Fibroblast of skin of scalp (primary cell): Measurements from ENCODE around the gene GTPBP6.
"Not testable (repeated sequence)": the region's sequence is repeated elsewhere in the genome, so short reads cannot be mapped to it uniquely, and the experiment has no call there.

ENCODE experiments used
- DNase-seq: peaks from one replicate; pipeline ENCODE4 v3.0.0-alpha.2; 2013

The GTPBP6 gene

GRCh38 chrX:261919-262352, 56.7 kb downstream of the GTPBP6 start:
- DNase-seq = no peak

DNA sequence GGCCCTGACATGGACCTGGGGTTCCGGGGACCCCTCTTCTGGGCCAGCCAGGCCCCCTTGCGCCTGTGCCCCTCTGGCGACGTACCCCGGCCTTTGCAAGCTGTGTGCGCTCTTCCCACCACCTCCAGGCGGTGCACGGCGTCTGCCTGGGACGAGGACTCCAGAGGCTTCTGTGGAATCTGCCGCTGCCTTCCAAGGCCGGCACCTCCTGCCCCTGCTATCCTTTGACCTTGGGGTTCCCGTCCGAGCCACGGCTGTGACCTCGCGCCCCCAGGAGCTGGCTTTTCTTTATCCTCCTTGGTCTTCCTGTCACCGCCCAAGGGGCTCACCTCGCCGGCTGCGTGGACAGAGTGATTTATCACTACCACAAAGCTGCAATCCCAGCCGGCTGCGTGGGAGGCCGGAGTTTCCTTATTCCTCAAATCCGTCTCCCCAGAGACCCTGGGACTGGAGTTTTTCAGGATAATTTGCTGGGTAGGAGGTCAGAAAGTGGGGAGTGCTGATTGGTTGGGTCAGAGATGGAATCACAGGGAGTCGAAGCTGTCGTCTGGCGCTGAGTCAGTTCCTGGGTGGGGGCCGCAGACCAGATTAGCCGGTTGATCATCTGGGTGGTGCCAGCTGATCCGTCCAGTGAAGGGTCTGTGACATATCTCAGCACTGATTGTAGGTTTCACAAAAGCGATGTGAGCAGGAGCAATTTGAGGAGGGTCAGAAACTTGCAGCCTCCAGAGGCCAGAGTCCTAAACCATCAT, 57.3 kb downstream of the GTPBP6 start:
- DNase-seq = no peak

- DNase-seq = no peak
These were observed 58.8 kb downstream of the GTPBP6 start for GRCh38 chrX:259692-260355.

- DNase-seq = no peak
These were observed 60.1 kb downstream of the GTPBP6 start for GRCh38 chrX:258291-259040.

DNA sequence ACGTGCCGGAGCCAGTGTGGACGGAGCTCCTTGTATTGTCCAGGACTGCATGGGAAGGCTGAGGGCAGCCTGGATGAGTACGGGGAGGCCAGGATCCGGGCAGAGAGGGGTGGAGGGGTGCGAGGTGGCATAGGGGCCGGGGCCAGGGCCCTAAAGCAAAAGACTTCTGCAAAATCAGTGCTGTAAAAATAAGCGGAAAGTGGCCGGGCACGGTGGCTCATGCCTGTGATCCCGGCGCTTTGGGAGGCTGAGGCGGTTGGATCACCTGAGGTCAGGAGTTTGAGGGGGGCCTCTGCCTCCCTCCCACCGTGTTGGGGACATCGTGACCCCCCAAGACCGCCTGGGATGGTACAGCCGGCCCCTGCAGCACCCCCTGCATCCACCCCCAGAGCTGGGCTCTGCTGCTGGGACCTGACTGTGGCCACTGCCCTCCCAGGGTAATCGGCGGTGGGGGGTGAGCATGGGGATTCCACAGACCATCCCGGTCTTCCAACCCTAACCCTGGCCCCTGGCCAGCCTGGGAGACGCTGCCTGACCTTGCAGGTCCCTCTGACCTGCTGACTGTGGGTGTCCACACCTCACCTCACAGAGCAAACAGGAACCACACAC, 60.8 kb downstream of the GTPBP6 start:
- no peak for DNase-seq

DNA sequence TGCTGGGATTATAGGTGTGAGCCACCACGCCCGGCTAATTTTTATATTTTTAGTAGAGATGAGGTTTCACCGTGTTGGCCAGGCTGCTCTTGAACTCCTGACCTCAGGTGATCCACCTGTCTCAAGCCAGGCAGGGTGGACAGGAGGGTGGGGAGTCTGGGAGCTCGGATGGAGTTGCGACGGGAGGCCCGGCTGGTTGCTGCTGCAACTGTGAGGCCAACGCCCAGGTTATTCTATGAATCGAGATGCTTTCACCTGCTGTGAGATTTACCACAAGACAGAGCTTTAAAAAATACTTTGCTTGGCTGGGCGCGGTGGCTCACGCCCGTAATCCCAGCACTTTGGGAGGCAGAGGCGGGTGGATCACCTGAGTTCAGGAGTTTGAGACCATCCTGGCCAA, 61.5 kb downstream of the GTPBP6 start:
- DNase-seq = not testable (repeated sequence)

DNA sequence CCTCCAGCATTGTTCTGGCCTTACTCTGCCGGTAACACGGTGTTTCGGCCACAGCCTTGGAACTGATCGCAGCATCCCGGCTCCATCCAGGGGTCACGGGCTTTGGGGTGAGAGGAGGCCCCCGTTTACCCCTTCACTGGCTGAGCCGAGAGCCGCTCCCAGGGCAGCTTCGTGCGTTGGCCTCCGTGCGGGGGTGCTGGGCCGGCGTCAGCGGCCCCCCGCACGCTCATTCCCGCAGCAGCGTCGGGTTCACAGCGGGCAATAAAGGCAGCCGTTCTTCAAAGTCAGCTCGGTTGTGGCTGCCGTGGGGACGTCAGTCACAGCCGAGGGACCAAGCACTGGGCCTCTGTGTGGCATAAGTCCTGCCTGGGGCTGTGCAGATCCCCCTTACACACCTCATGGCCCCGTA, 62.7 kb downstream of the GTPBP6 start:
- no peak for DNase-seq
